Adrenal gland (tissue), 5 donors: Measurements from ENCODE around the gene BRPF1.

Experiments used
- CTCF ChIP-seq, 6 experiments: fragments of 450-650 bp in 4 of 6; fragments of 200-600 bp in 2 of 6; sonication (generic) in 1 of 6; IDR thresholded peaks; 1 replicate in 5 of 6; 2 replicates in 1 of 6; pipeline versions ENCODE4 v1.5.1 to v1.8.0; 2016 to 2021; ENCODE audit warnings: antibody characterized with exemption in 6 of 6, mild to moderate bottlenecking in 2 of 6, moderate library complexity in 1 of 6
- POLR2A ChIP-seq, 2 donors: fragments of 450-650 bp; IDR thresholded peaks; one replicate each; pipeline ENCODE4 v1.6.1; 2017; ENCODE audit warnings: antibody characterized with exemption in 2 of 2, mild to moderate bottlenecking in 2 of 2, moderate library complexity in 1 of 2
- donor health status: DM: no; HTN: no; CAD: no.

- no peak for TF ChIP-seq CTCF (IDR thresholded peaks at IDR 0.05)
- TF ChIP-seq POLR2A (IDR thresholded peaks at IDR 0.05) = no peak
Measured at GRCh38 chr3:9779075-9779593, 47.6 kb downstream of the BRPF1 start.
